H1 (cell line): ENCODE results near the gene SWI5.

Source experiments
- ATF2 ChIP-seq: IDR thresholded peaks from 2 replicates; pipeline ENCODE4 v1.6.1; 2012; ENCODE audit warnings: low read length, inconsistent platforms
- EP300 ChIP-seq, 2 experiments: IDR thresholded peaks; 1 replicate in 1 of 2; 2 replicates in 1 of 2; pipeline ENCODE4 v1.6.1; 2011 to 2012; ENCODE audit warnings: low read depth in 2 of 2, low read length in 2 of 2, mild to moderate bottlenecking in 2 of 2, borderline replicate concordance in 1 of 2, inconsistent platforms in 1 of 2, moderate library complexity in 1 of 2
- HDAC2 ChIP-seq, 2 experiments: fragments of 300-600 bp in 1 of 2; sonication (generic) in 1 of 2; IDR thresholded peaks; 2 replicates each; pipeline ENCODE4 v1.6.1; 2011 to 2012; ENCODE audit warnings: low read depth in 2 of 2, low read length in 2 of 2, mild to moderate bottlenecking in 2 of 2, moderate library complexity in 2 of 2, borderline replicate concordance in 1 of 2, inconsistent platforms in 1 of 2
- POLR2A ChIP-seq, 2 experiments: IDR thresholded peaks; 1 replicate in 1 of 2; 2 replicates in 1 of 2; pipeline ENCODE4 v1.6.1; 2011; ENCODE audit warnings: low read depth in 2 of 2, low read length in 2 of 2, mild to moderate bottlenecking in 2 of 2; ENCODE audit errors: control extremely low read depth in 1 of 2
- RAD21 ChIP-seq, 2 experiments: IDR thresholded peaks in 1 of 2; conservative IDR thresholded peaks in 1 of 2; 2 replicates each; pipeline ENCODE4 v1.6.1; 2011; ENCODE audit warnings: low read depth in 2 of 2, low read length in 2 of 2, improper control_type of control experiment in 1 of 2, inconsistent platforms in 1 of 2, mild to moderate bottlenecking in 1 of 2, moderate library complexity in 1 of 2
- SAP30 ChIP-seq: fragments of 300-600 bp; sonication (generic); IDR thresholded peaks from 2 replicates; pipeline ENCODE4 v1.7.1; 2012; ENCODE audit warnings: low read length, moderate library complexity, mild to moderate bottlenecking, inconsistent platforms; ENCODE audit not compliant: insufficient read depth, insufficient replicate concordance
- TBP ChIP-seq: IDR thresholded peaks from 2 replicates; pipeline ENCODE4 v1.6.1; 2011; ENCODE audit warnings: low read depth, low read length, improper control_type of control experiment
- TF ChIP-seq, protein P1 (sequence below), 3 experiments: IDR thresholded peaks; 1 replicate in 2 of 3; 2 replicates in 1 of 3; pipeline versions ENCODE4 v1.5.1 to v1.6.1; 2011; ENCODE audit warnings: low read length in 3 of 3, mild to moderate bottlenecking in 3 of 3, inconsistent platforms in 2 of 3, low read depth in 1 of 3, moderate library complexity in 1 of 3; ENCODE audit not compliant: insufficient read depth in 1 of 3; ENCODE audit errors: control extremely low read depth in 1 of 3

GRCh38 chr9:128260340-128260739 is 15.7 kb upstream of the SWI5 start:
- TF ChIP-seq, protein P1, sequence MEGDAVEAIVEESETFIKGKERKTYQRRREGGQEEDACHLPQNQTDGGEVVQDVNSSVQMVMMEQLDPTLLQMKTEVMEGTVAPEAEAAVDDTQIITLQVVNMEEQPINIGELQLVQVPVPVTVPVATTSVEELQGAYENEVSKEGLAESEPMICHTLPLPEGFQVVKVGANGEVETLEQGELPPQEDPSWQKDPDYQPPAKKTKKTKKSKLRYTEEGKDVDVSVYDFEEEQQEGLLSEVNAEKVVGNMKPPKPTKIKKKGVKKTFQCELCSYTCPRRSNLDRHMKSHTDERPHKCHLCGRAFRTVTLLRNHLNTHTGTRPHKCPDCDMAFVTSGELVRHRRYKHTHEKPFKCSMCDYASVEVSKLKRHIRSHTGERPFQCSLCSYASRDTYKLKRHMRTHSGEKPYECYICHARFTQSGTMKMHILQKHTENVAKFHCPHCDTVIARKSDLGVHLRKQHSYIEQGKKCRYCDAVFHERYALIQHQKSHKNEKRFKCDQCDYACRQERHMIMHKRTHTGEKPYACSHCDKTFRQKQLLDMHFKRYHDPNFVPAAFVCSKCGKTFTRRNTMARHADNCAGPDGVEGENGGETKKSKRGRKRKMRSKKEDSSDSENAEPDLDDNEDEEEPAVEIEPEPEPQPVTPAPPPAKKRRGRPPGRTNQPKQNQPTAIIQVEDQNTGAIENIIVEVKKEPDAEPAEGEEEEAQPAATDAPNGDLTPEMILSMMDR (IDR thresholded peaks at IDR 0.05; ENCODE audit: control extremely low read depth in 1 of 3, insufficient read depth in 1 of 3, low read depth in 1 of 3, low read length in 3 of 3), result no peak
- TF ChIP-seq ATF2 (no peak), POLR2A (IDR thresholded peaks at IDR 0.05; ENCODE audit: control extremely low read depth in 1 of 2, low read depth in 2 of 2, low read length in 2 of 2) (no peak), HDAC2 (IDR thresholded peaks at IDR 0.05; ENCODE audit: borderline replicate concordance in 1 of 2, low read depth in 2 of 2, low read length in 2 of 2) (no peak), RAD21 (IDR thresholded peaks at IDR 0.05 in 1 of 2, conservative IDR thresholded peaks at IDR 0.05 in 1 of 2; ENCODE audit: low read depth in 2 of 2, low read length in 2 of 2) (no peak), SAP30 (no peak), EP300 (IDR thresholded peaks at IDR 0.05; ENCODE audit: borderline replicate concordance in 1 of 2, low read depth in 2 of 2, low read length in 2 of 2) (no peak), TBP (no peak)
